ENCODE measurements around the gene SLC25A53. TPM values are rescaled to one million over a fixed set of nuclear protein-coding genes. Genes with fewer than 3 reads are reported as not detected.

The SLC25A53 gene
- total RNA-seq, 4 donors from 2014 or later: 13.3 to 25.7 (median 21.6) TPM

- no peaks in the 10 kb centered on the region for H3K4me1 ChIP-seq
- H3K27ac ChIP-seq: no peak overlapping the region
- H3K4me3 ChIP-seq (replicated peaks in 1 of 3): no peak overlapping the region
- no peaks in the 10 kb centered on the region for H3K27me3 ChIP-seq
- no peak for DNase-seq
- 89 to 90% methylated on average over 5 of the region's 5 CpGs for WGBS, 2 donors
- no peaks in the 10 kb centered on the region for H3K36me3 ChIP-seq
- no peaks in the 10 kb centered on the region for H3K9me3 ChIP-seq
- TF ChIP-seq, protein P1, sequence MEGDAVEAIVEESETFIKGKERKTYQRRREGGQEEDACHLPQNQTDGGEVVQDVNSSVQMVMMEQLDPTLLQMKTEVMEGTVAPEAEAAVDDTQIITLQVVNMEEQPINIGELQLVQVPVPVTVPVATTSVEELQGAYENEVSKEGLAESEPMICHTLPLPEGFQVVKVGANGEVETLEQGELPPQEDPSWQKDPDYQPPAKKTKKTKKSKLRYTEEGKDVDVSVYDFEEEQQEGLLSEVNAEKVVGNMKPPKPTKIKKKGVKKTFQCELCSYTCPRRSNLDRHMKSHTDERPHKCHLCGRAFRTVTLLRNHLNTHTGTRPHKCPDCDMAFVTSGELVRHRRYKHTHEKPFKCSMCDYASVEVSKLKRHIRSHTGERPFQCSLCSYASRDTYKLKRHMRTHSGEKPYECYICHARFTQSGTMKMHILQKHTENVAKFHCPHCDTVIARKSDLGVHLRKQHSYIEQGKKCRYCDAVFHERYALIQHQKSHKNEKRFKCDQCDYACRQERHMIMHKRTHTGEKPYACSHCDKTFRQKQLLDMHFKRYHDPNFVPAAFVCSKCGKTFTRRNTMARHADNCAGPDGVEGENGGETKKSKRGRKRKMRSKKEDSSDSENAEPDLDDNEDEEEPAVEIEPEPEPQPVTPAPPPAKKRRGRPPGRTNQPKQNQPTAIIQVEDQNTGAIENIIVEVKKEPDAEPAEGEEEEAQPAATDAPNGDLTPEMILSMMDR (IDR thresholded peaks at IDR 0.05): no peak
- intact Hi-C loops (cut with DNase I): no loop called here
Observed at GRCh38 chrX:104134583-104135261, 22.1 kb downstream of the SLC25A53 start.

- TF ChIP-seq, protein P1 (IDR thresholded peaks at IDR 0.05): no peak
- TF ChIP-seq POLR2A (IDR thresholded peaks at IDR 0.05): no peak
- WGBS, 2 donors: 91 to 99% methylated on average over 4 to 5 of the region's 6 CpGs
- no peaks in the 10 kb centered on the region for H3K36me3 ChIP-seq
- no peaks in the 10 kb centered on the region for H3K9me3 ChIP-seq
- no peak overlapping the region for H3K4me3 ChIP-seq (replicated peaks in 1 of 3)
- no peaks in the 10 kb centered on the region for H3K4me1 ChIP-seq
- DNase-seq: no peak
- no peak overlapping the region for H3K27ac ChIP-seq
- intact Hi-C loops (cut with DNase I): no loop called here
- H3K27me3 ChIP-seq: no peaks in the 10 kb centered on the region
Observed at GRCh38 chrX:104130808-104131207, 26.0 kb downstream of the SLC25A53 start.

GRCh38 chrX:104126856-104127255 is 30.0 kb downstream of the SLC25A53 start:
- no peak for DNase-seq
- Histone ChIP-seq H3K27me3 (no peaks in the 10 kb centered on the region), H3K4me1 (no peaks in the 10 kb centered on the region), H3K4me3 (replicated peaks in 1 of 3) (no peak overlapping the region), H3K9me3 (no peaks in the 10 kb centered on the region), H3K27ac (no peak overlapping the region), H3K36me3 (no peaks in the 10 kb centered on the region)
- TF ChIP-seq POLR2A (IDR thresholded peaks at IDR 0.05): no peak
- TF ChIP-seq, protein P1 (IDR thresholded peaks at IDR 0.05): no peak
- 72 to 81% methylated on average over 2 of the region's 2 CpGs for WGBS, 2 donors
- intact Hi-C loops (cut with DNase I): no loop called here

GRCh38 chrX:104122829-104123228 is 34.0 kb downstream of the SLC25A53 start:
- no peak overlapping the region for H3K27ac ChIP-seq
- H3K27me3 ChIP-seq: no peaks in the 10 kb centered on the region
- WGBS, 2 donors: 75 to 76% methylated on average over 5 of the region's 5 CpGs
- H3K4me1 ChIP-seq: no peaks in the 10 kb centered on the region
- no peak for DNase-seq
- no peaks in the 10 kb centered on the region for H3K36me3 ChIP-seq
- H3K4me3 ChIP-seq (replicated peaks in 1 of 3): no peak overlapping the region
- TF ChIP-seq POLR2A (IDR thresholded peaks at IDR 0.05): no peak
- TF ChIP-seq, protein P1 (IDR thresholded peaks at IDR 0.05): no peak
- intact Hi-C loops (cut with DNase I): no loop called here
- H3K9me3 ChIP-seq: no peaks in the 10 kb centered on the region

GRCh38 chrX:104118765-104119164 is 38.0 kb downstream of the SLC25A53 start:
- no peaks in the 10 kb centered on the region for H3K27me3 ChIP-seq
- 100% methylated on average over 1 of the region's 1 CpG for WGBS, 2 donors
- DNase-seq: no peak
- TF ChIP-seq, protein P1 (IDR thresholded peaks at IDR 0.05): no peak
- no peak for TF ChIP-seq POLR2A (IDR thresholded peaks at IDR 0.05)
- no peak overlapping the region for H3K27ac ChIP-seq
- intact Hi-C loops (cut with DNase I): no loop called here
- H3K4me3 ChIP-seq (replicated peaks in 1 of 3): no peak overlapping the region
- no peaks in the 10 kb centered on the region for H3K4me1 ChIP-seq
- no peaks in the 10 kb centered on the region for H3K9me3 ChIP-seq
- no peaks in the 10 kb centered on the region for H3K36me3 ChIP-seq

Measured in thyroid gland (tissue), 4 donors.